HCT116 (cell line): ENCODE measurements around the gene PPIL1. TPM values are rescaled to one million over a fixed set of nuclear protein-coding genes. Genes with fewer than 3 reads are reported as not detected.

Source experiments
- ATAC-seq: fragments of 200-7000 bp; cut with Tn5 transposase; 2 replicates; pipeline ENCODE4 v1.9.1; 2020; ENCODE audit warnings: mild to moderate bottlenecking, moderate library complexity
- BruUV-seq: library from RNA; stranded (reverse); fragments of 400-500 nt; replicated peaks from 2 replicates; lab custom pipeline; 2021; lab: Mats Ljungman, UMichigan
- CTCF ChIA-PET: fragments of 300-600 bp; sonication (Branson Sonifier 250); formaldehyde crosslinking; loops from one replicate; lab custom pipeline; 2021; ENCODE audit warnings: antibody characterized with exemption; lab: Charles Lee
- POLR2A ChIA-PET: fragments of 300-600, 350-600 bp; sonication (Branson Sonifier 250); formaldehyde crosslinking; loops from one replicate; lab custom pipeline; 2021; ENCODE audit warnings: antibody characterized with exemption; lab: Charles Lee
- RAD21 ChIA-PET, 2 experiments: fragments of 300-600 bp; sonication (Branson Sonifier 250); formaldehyde crosslinking; loops; one replicate each; lab custom pipeline; 2023; ENCODE audit warnings: low total read pairs in 2 of 2; ENCODE audit not compliant: uncharacterized antibody in 2 of 2, unreplicated experiment in 2 of 2, low non-redundant PET in 1 of 2; lab: Charles Lee
- DNase-seq: peaks from one replicate; pipeline ENCODE4 v3.0.0-alpha.2; 2010; ENCODE audit warnings: low read depth, low spot score
- H2AFZ ChIP-seq: fragments of 200-600 bp; shearing (Covaris generic), sonication (generic); 2 replicates; pipeline ENCODE4 v1.6.1; 2017; ENCODE audit warnings: low read depth, mixed run types, mixed read lengths, antibody characterized with exemption, low read length; ENCODE audit not compliant: poor library complexity, severe bottlenecking
- H3K27ac ChIP-seq: 2 replicates; pipeline ENCODE4 v1.5.1; 2012; ENCODE audit warnings: low read depth, low read length
- H3K27me3 ChIP-seq: fragments of 200-600 bp; sonication (generic); 2 replicates; pipeline ENCODE4 v1.6.1; 2016; ENCODE audit warnings: mixed run types, low read length, mixed read lengths; ENCODE audit not compliant: insufficient read depth
- H3K36me3 ChIP-seq, 2 experiments: fragments of 200-500 bp in 1 of 2; fragments of 200-600 bp in 1 of 2; sonication (Bioruptor generic) in 1 of 2; sonication (generic) in 1 of 2; 2 replicates each; pipeline versions ENCODE4 v1.5.1 to v1.6.1; 2014 to 2016; ENCODE audit warnings: low read length in 2 of 2, inconsistent platforms in 1 of 2, mixed read lengths in 1 of 2, mixed run types in 1 of 2; ENCODE audit not compliant: insufficient read depth in 2 of 2, control insufficient read depth in 1 of 2
- H3K4me1 ChIP-seq, 2 experiments: fragments of 200-600 bp in 1 of 2; sonication (generic) in 1 of 2; 2 replicates each; pipeline versions ENCODE4 v1.5.1 to v1.6.1; 2012 to 2017; ENCODE audit warnings: low read length in 2 of 2, inconsistent platforms in 1 of 2, mild to moderate bottlenecking in 1 of 2, mixed read lengths in 1 of 2, mixed run types in 1 of 2, moderate library complexity in 1 of 2; ENCODE audit not compliant: insufficient read depth in 2 of 2, control insufficient read depth in 1 of 2
- H3K4me2 ChIP-seq: fragments of 200-600 bp; sonication (generic); 2 replicates; pipeline ENCODE4 v1.6.1; 2017; ENCODE audit warnings: mixed run types, low read length, mixed read lengths
- H3K4me3 ChIP-seq, 2 experiments: fragments of 200-600 bp in 1 of 2; sonication (generic) in 1 of 2; replicated peaks in 1 of 2; 2 replicates each; pipeline ENCODE4 v1.5.1; 2011 to 2016; ENCODE audit warnings: low read length in 2 of 2, control low read depth in 1 of 2, low read depth in 1 of 2, mild to moderate bottlenecking in 1 of 2, mixed read lengths in 1 of 2, mixed run types in 1 of 2
- H3K79me2 ChIP-seq: fragments of 200-600 bp; sonication (generic); 2 replicates; pipeline ENCODE4 v1.6.1; 2017; ENCODE audit warnings: mild to moderate bottlenecking, mixed run types, low read length, moderate library complexity, mixed read lengths; ENCODE audit not compliant: insufficient read depth
- H3K9ac ChIP-seq: fragments of 200-600 bp; sonication (generic); 2 replicates; pipeline ENCODE4 v1.6.1; 2016; ENCODE audit warnings: low read length, mixed read lengths
- H3K9me2 ChIP-seq: fragments of 200-600 bp; sonication (generic), shearing (Covaris generic); 2 replicates; pipeline ENCODE4 v1.6.1; 2017; ENCODE audit warnings: mixed run types, mild to moderate bottlenecking, moderate library complexity; ENCODE audit not compliant: insufficient read depth
- H3K9me3 ChIP-seq, 2 experiments: fragments of 200-500 bp in 1 of 2; fragments of 200-600 bp in 1 of 2; sonication (Bioruptor generic) in 1 of 2; sonication (generic) in 1 of 2; 2 replicates each; pipeline ENCODE4 v1.6.1; 2014 to 2017; ENCODE audit warnings: low read length in 2 of 2, mixed read lengths in 2 of 2, inconsistent platforms in 1 of 2, low read depth in 1 of 2, mild to moderate bottlenecking in 1 of 2, mixed run types in 1 of 2, moderate library complexity in 1 of 2; ENCODE audit not compliant: control insufficient read depth in 1 of 2, insufficient read depth in 1 of 2
- H4K20me1 ChIP-seq: fragments of 200-600 bp; sonication (generic), shearing (Covaris generic); 2 replicates; pipeline ENCODE4 v1.6.1; 2017; ENCODE audit warnings: mixed run types, mild to moderate bottlenecking, moderate library complexity; ENCODE audit not compliant: insufficient read depth
- FOSL1 ChIP-seq: IDR thresholded peaks from 2 replicates; pipeline ENCODE4 v1.6.1; 2012; ENCODE audit warnings: low read depth
- JUND ChIP-seq: IDR thresholded peaks from 2 replicates; pipeline ENCODE4 v1.6.1; 2012
- POLR2A ChIP-seq: IDR thresholded peaks from 2 replicates; pipeline ENCODE4 v1.7.0; 2011; ENCODE audit warnings: borderline replicate concordance; ENCODE audit not compliant: insufficient read depth, insufficient read length; ENCODE audit errors: extremely low read depth
- POLR2AphosphoS5 ChIP-seq: IDR thresholded peaks from 2 replicates; pipeline ENCODE4 v1.6.1; 2011; ENCODE audit warnings: mild to moderate bottlenecking, low read depth, low read length, moderate library complexity
- RAD21 ChIP-seq: IDR thresholded peaks from 2 replicates; pipeline ENCODE4 v1.6.1; 2012; ENCODE audit warnings: low read depth, mild to moderate bottlenecking
- SIN3A ChIP-seq: IDR thresholded peaks from 2 replicates; pipeline ENCODE4 v1.6.1; 2012; ENCODE audit warnings: low read depth
- SP1 ChIP-seq: IDR thresholded peaks from 2 replicates; pipeline ENCODE4 v1.6.1; 2012; ENCODE audit warnings: low read depth
- ZFX ChIP-seq: fragments of 450-650 bp; IDR thresholded peaks from 2 replicates; pipeline ENCODE4 v1.6.1; 2017
- ZNF274 ChIP-seq: fragments of 200-500 bp; sonication (Bioruptor generic); IDR thresholded peaks from 2 replicates; pipeline ENCODE4 v1.6.1; 2014; ENCODE audit warnings: mild to moderate bottlenecking, low read depth, low read length, inconsistent platforms
- intact Hi-C: fragments of 100-400 bp; cut with micrococcal nuclease; formaldehyde crosslinking; loops from 2 replicates; pipeline ENCODE4 v1.10.0; 2022
- total RNA-seq: library from RNA; stranded (reverse); gene quantifications from one replicate; pipeline ENCODE4 v1.2.1, GENCODE V29; 2021; ENCODE audit not compliant: unreplicated experiment
- TF ChIP-seq, protein P1 (sequence below): IDR thresholded peaks from 2 replicates; pipeline ENCODE4 v1.6.1; 2012
- TF ChIP-seq, protein P2 (sequence below): IDR thresholded peaks from 2 replicates; pipeline ENCODE4 v1.6.1; 2012; ENCODE audit warnings: low read depth

The PPIL1 gene
- total RNA-seq, 1 experiment from 2014 or later: 42.0 TPM

DNA sequence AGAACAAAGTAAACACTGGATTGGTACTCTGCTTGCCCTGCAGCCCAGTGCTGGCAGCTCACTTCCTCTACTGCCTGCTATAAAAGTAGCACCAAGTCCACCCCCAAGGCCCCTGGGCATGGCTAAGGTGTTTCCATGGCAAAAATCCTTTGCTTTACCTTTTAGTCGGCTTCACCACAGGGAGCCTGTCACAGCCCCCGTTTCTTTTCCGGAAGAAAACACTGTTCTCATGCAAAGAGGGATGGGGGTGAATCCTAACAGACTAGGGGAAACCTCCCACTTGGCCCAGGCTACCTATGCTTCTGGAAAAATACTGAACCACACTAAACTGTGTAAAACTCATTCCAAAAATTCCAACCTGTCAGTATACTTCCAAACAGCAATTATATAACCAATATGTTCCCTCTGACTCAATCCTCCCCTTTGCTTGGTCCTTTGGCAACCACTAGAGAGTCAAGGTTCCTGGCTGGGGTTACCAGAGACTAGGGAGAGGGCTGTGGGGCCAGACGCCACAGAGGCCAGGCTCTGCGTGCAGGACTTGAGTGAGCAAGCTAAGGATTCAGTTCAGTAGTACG, 16.1 kb downstream of the PPIL1 start:
- DNase-seq: no peak
- Histone ChIP-seq H3K79me2 (peaks cover 50% of the 10 kb centered on the region), H3K4me2 (no peak overlapping the region), H3K4me1 (peaks cover 0 to 3% of the 10 kb centered on the region in 2 experiments; a peak in 1 of 4 replicates), H3K4me3 (no peak overlapping the region), H3K27me3 (no peaks in the 10 kb centered on the region), H3K9ac (no peak overlapping the region), H2AFZ (no peak overlapping the region), H4K20me1 (no peaks in the 10 kb centered on the region), H3K27ac (peak overlapping the region; percentile 11; the same call in 1 of the 2 replicates), H3K36me3 (peaks cover 5 to 25% of the 10 kb centered on the region in 2 experiments; a peak in 3 of 4 replicates), H3K9me2 (no peaks in the 10 kb centered on the region), H3K9me3 (no peaks in the 10 kb centered on the region)
- POLR2A ChIA-PET: no interaction called here
- ATAC-seq: no peak
- BruUV-seq: no TSS peak
- CTCF ChIA-PET: no interaction called here
- no peak for TF ChIP-seq ZFX
- TF ChIP-seq FOSL1: no peak
- TF ChIP-seq, protein P1, sequence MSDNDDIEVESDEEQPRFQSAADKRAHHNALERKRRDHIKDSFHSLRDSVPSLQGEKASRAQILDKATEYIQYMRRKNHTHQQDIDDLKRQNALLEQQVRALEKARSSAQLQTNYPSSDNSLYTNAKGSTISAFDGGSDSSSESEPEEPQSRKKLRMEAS: no peak
- no peak for TF ChIP-seq ZNF274
- TF ChIP-seq SP1: no peak
- TF ChIP-seq POLR2AphosphoS5: no peak
- no peak for TF ChIP-seq POLR2A
- TF ChIP-seq, protein P2, sequence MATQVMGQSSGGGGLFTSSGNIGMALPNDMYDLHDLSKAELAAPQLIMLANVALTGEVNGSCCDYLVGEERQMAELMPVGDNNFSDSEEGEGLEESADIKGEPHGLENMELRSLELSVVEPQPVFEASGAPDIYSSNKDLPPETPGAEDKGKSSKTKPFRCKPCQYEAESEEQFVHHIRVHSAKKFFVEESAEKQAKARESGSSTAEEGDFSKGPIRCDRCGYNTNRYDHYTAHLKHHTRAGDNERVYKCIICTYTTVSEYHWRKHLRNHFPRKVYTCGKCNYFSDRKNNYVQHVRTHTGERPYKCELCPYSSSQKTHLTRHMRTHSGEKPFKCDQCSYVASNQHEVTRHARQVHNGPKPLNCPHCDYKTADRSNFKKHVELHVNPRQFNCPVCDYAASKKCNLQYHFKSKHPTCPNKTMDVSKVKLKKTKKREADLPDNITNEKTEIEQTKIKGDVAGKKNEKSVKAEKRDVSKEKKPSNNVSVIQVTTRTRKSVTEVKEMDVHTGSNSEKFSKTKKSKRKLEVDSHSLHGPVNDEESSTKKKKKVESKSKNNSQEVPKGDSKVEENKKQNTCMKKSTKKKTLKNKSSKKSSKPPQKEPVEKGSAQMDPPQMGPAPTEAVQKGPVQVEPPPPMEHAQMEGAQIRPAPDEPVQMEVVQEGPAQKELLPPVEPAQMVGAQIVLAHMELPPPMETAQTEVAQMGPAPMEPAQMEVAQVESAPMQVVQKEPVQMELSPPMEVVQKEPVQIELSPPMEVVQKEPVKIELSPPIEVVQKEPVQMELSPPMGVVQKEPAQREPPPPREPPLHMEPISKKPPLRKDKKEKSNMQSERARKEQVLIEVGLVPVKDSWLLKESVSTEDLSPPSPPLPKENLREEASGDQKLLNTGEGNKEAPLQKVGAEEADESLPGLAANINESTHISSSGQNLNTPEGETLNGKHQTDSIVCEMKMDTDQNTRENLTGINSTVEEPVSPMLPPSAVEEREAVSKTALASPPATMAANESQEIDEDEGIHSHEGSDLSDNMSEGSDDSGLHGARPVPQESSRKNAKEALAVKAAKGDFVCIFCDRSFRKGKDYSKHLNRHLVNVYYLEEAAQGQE: no peak
- TF ChIP-seq JUND: no peak
- no peak for TF ChIP-seq RAD21
- TF ChIP-seq SIN3A: no peak
- intact Hi-C loops: no loop called here
- RAD21 ChIA-PET: no interaction called here
